HG02885 (cell line): ENCODE measurements around the gene CABLES1.
"Not testable (repeated sequence)": the region's sequence is repeated elsewhere in the genome, so short reads cannot be mapped to it uniquely, and the experiment has no call there.

Experiments used
- ATAC-seq: cut with Tn5 transposase; IDR thresholded peaks from one replicate; pipeline ENCODE4 v1.9.1; 2021; ENCODE audit warnings: mild to moderate bottlenecking; ENCODE audit not compliant: unreplicated experiment, poor library complexity

Gene CABLES1

DNA sequence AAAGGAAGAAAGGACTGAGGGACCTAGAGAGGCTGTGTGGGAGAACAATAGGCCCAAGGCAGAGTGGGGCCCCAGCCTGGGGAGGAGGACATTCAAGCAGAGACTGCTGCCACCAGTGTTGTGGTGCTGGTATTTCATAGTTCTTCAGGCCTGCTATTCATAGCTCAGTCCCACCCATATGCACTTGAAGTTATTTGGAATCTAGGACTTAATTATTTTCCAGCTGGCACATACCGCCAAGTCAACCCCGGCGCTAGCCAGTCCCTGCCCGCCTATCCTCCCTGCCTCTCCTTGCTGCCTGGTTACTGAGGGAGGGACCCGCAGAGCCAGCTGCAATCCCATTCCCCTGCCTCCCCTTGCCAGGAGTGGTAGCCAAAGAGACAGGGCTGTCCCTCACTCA is 141.2 kb downstream of the CABLES1 start:
- ATAC-seq = no peak

GRCh38 chr18:23277399-23277798 is 142.1 kb downstream of the CABLES1 start:
- no peak for ATAC-seq

- no peak for ATAC-seq
These were observed 144.6 kb downstream of the CABLES1 start for GRCh38 chr18:23279931-23280330.

GRCh38 chr18:23280844-23281243 is 145.6 kb downstream of the CABLES1 start:
- no peak for ATAC-seq

- no peak for ATAC-seq
These were observed 146.5 kb downstream of the CABLES1 start for GRCh38 chr18:23281626-23282436.

DNA sequence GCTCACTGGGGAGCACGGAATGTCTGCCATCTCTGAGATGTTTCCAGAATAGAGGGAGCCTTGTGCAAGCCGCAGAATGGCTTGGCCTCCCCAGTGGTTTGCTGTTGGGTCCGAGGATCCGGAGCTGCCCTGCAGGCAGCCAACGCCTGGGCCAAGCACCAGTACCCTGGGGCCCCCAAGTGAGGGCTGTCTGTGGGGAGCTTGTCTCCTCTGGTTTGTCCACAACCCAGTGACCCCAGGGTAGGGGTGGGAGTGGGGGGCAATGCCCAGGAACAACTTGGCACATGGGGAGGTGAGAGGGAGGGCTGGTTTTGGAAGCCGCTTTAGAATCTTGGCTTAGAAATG is 147.1 kb downstream of the CABLES1 start:
- no peak for ATAC-seq

DNA sequence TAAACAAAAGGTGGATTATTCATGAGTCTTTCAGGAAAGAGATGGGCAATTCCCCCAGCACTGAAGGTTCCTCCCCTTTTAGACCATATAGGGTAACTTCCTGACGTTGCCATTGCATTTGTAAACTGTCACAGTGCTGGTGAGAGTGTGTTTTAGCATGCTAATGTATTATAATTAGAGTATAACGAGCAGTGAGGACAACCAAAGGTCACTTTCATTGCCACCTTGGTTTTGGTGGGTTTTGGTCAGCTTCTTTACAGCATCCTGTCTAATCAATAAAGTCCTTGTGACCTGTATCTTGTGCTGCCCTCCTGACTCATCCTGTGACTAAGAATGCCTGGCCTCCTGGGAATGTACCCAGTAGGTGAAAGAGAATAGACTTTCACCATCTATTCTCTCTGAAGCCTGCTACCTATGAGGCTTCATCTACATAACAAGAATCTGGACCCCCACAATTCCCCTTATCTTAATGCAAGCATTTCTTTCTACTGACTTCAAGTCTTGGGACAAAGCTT is 148.7 kb downstream of the CABLES1 start:
- ATAC-seq = peak; percentile 69

DNA sequence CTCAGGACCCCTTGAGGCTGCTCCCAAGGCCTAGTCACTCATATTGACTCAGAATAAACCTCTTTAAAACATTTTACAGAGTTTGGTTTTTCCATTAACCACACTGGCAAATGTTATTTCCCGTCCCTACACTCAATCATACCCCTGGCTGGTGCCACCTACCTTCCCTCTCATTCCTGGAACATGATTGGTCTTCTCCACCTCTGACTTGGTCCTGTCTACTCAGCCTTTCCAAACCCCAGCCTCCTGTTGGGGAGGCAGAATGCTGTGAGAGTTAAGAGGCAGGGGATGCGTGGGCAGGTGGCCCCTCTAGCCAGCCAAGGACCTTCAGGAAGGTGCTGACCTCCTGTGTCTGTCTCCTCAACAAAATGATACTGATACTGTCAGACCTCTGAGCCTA is 149.3 kb downstream of the CABLES1 start:
- no peak for ATAC-seq

- ATAC-seq = not testable (repeated sequence)
These were observed 150.3 kb downstream of the CABLES1 start for GRCh38 chr18:23285581-23285980.

- ATAC-seq = no peak
These were observed 156.3 kb downstream of the CABLES1 start for GRCh38 chr18:23291456-23292205.

DNA sequence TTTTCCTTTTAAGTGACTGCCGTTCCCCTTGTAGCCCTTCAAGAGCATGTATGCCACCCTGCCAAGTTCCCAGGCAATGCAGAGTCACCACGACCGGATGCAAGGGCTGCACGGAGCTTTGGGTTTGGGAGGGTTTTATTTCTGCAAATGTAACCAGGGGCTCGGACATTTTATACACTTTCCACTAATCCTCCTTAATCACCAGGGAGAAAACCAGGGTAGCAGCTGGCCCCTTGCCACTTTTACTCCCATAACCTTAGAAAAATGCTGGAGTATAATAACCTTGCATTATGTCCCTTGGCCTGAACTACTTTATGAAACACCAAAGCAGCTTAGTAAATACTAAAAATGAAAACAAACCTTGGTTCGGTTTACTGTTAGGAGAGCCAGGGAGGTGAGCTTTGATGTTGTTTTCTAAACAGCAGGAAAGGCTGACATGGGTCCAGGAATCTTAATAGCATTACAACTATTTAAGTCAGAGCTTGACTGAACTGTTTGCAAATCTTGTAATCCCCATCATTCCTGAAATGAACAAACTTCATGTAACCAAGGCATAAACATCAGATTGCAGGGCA is 165.0 kb downstream of the CABLES1 start:
- ATAC-seq = no peak

GRCh38 chr18:23301972-23302371 is 166.7 kb downstream of the CABLES1 start:
- ATAC-seq = no peak

- ATAC-seq = no peak
These were observed 167.2 kb downstream of the CABLES1 start for GRCh38 chr18:23302511-23302850.

DNA sequence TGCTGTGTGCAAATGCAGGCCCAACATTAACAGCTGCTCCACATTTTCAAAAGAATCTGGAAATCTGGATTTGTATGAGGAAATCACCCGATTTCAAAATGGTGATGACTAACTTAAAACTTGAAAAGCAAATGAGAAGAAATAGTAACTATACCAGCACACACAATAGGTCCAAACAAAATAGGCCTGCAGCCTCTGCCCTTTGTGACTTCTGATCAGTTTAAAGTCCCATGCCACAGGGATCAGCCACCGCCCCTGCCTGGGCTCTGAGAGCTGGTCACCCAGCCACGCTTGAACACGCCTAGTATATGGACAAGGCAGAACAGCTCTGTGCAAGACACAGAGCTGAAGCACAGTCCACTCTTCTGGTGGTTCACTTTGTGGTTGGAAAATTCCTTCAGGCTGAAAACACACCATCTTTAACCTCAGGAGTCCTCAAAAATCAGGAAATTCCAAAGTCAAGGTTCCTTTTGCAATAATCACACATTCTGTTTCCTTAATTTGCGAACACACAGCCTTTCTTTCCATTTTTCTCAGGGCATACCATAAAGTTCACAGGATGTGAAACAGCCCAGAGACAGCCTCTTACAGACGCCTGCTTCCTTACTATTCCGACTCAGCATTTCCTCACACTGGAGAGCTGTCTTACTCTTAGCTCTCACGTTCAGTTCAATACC is 167.7 kb downstream of the CABLES1 start:
- ATAC-seq = no peak

DNA sequence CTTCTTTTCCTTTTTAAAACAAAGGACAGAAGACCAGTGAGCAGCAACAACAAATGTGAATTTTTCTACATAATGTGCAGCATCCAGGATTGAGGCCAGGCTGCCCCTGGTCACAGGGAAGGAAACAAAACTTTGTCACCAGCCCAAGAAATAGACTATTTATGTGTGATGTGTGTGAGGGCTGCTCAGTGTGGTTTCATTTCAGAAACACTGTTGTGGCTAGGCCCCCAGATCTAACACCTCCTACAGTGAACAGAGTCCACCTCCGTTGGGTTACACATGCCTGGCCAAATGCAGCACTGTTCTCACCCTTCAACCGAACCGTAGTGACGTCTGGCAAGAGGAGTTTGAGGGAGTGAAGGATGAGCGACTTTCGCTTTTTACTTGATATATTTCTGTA is 171.5 kb downstream of the CABLES1 start:
- ATAC-seq = peak; percentile 88

DNA sequence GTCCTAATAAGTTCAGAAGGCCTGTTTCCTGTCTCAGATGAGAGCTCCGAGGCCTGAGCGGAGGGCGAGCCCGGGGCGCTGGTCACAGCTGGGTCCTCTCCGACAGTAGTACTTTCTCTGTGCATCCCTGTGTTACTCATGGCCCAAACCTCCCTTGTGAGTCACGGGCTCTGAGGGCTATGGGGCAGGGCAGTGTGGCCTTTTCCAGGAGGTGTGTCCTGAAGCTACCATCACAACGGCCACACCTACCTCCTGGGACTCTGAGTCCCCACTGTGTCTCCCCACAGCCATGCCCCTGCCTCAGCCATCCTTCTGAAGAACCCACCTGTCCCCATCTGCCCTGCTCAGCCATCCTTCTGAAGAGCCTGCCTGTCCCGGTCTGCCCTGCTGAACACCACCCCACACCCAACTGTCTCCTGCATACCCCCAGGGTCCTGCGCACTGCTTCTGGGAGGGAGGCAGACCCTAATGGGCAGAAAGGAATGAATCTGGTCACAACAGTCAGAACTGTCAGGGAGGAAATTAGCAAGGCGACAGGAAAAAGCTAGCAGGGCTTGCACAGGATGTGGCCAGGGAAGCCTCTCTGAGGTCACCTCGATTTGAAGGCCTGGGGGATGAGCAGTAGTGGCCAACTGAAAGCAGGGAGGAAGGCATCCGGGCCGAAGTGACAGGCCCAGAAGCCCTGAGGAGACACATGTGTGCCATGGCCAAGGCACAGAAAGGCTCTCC is 172.4 kb downstream of the CABLES1 start:
- ATAC-seq = peak; percentile 60
